GM12878 (cell line): Measurements from ENCODE around the gene NBEA. TPM values are rescaled to one million over a fixed set of nuclear protein-coding genes. Genes with fewer than 3 reads are reported as not detected.

ENCODE experiments used
- ATAC-seq: fragments of 200-7000 bp; cut with Tn5 transposase; 3 replicates; pipeline ENCODE4 v1.9.1; 2020; ENCODE audit warnings: mild to moderate bottlenecking, moderate library complexity
- BruUV-seq: library from RNA; stranded (reverse); fragments of 400-500 nt; replicated peaks from 2 replicates; lab custom pipeline; 2021; lab: Mats Ljungman, UMichigan
- CTCF ChIA-PET: fragments of 300-600 bp; sonication (Branson Sonifier 250); formaldehyde crosslinking; extraction: SDS; loops from one replicate; lab custom pipeline; 2021; ENCODE audit warnings: inconsistent platforms; lab: Yijun Ruan, JAX
- POLR2A ChIA-PET: fragments of 350-600 bp; formaldehyde crosslinking; extraction: SDS; loops from one replicate; lab custom pipeline; 2021; ENCODE audit warnings: inconsistent platforms; lab: Charles Lee
- RAD21 ChIA-PET: fragments of 300-600 bp; sonication (Branson Sonifier 250); formaldehyde crosslinking; loops from one replicate; lab custom pipeline; 2023; ENCODE audit warnings: antibody characterized with exemption; ENCODE audit not compliant: unreplicated experiment; lab: Charles Lee
- SMC1A ChIA-PET: fragments of 300-600 bp; sonication (Branson Sonifier 250); formaldehyde crosslinking; loops from one replicate; lab custom pipeline; 2023; ENCODE audit not compliant: unreplicated experiment, uncharacterized antibody; lab: Charles Lee
- DNase-seq: peaks from one replicate; pipeline ENCODE4 v3.0.0-alpha.2; 2011; ENCODE audit warnings: low read depth, low spot score
- FAIRE-seq: peaks from 3 replicates; lab custom pipeline; 2011; peaks lifted over from hg19 to GRCh38; lab: Jason Lieb, UNC
- H2AFZ ChIP-seq: 2 replicates; pipeline ENCODE4 v1.6.0; 2011; ENCODE audit warnings: low read depth, low read length, control low read depth; ENCODE audit not compliant: control insufficient read depth
- H3K27ac ChIP-seq: 2 replicates; pipeline ENCODE4 v1.5.1; 2011; ENCODE audit warnings: control low read depth; ENCODE audit not compliant: control insufficient read depth, insufficient read depth
- H3K27me3 ChIP-seq, 2 experiments: replicated peaks in 1 of 2; 2 replicates each; pipeline versions ENCODE4 v1.6.0 to v1.6.1; 2011; ENCODE audit warnings: low read length in 1 of 2; ENCODE audit not compliant: control insufficient read depth in 2 of 2, insufficient read depth in 2 of 2
- H3K36me3 ChIP-seq, 2 experiments: 2 replicates each; pipeline ENCODE4 v1.5.1; 2011; ENCODE audit warnings: low read length in 1 of 2; ENCODE audit not compliant: control insufficient read depth in 2 of 2, insufficient read depth in 2 of 2
- H3K4me1 ChIP-seq: 2 replicates; pipeline ENCODE4 v1.6.1; 2011; ENCODE audit warnings: mild to moderate bottlenecking, low read length, moderate library complexity, mixed read lengths; ENCODE audit not compliant: control insufficient read depth, insufficient read depth
- H3K4me2 ChIP-seq: 2 replicates; pipeline ENCODE4 v1.6.0; 2011; ENCODE audit warnings: control low read depth; ENCODE audit not compliant: control insufficient read depth, insufficient read depth
- H3K4me3 ChIP-seq: fragments of 200-600 bp; sonication (generic); 2 replicates; pipeline ENCODE4 v1.5.1; 2016
- H3K79me2 ChIP-seq: 2 replicates; pipeline ENCODE4 v1.6.0; 2011; ENCODE audit warnings: low read length; ENCODE audit not compliant: control insufficient read depth, insufficient read depth
- H3K9ac ChIP-seq: 2 replicates; pipeline ENCODE4 v1.8.0; 2011; ENCODE audit warnings: low read length, control low read depth, mixed read lengths; ENCODE audit not compliant: control insufficient read depth, insufficient read depth
- H3K9me3 ChIP-seq: replicated peaks from 3 replicates; pipeline ENCODE4 v1.5.1; 2011; ENCODE audit warnings: mild to moderate bottlenecking, low read length; ENCODE audit not compliant: control insufficient read depth, insufficient read depth
- H4K20me1 ChIP-seq: 2 replicates; pipeline ENCODE4 v1.6.0; 2011; ENCODE audit not compliant: control insufficient read depth, insufficient read depth
- CREM ChIP-seq: IDR thresholded peaks from 2 replicates; pipeline ENCODE4 v1.6.1; 2014; ENCODE audit warnings: antibody characterized with exemption, low read depth
- EP300 ChIP-seq, 2 experiments: fragments of 150-350 bp in 1 of 2; IDR thresholded peaks; 2 replicates each; pipeline ENCODE4 v1.6.1; 2011 to 2012; ENCODE audit warnings: low read depth in 2 of 2, low read length in 2 of 2, borderline replicate concordance in 1 of 2, improper control_type of control experiment in 1 of 2, inconsistent platforms in 1 of 2; ENCODE audit not compliant: control insufficient read depth in 1 of 2
- IKZF1 ChIP-seq: fragments of 450-650 bp; conservative IDR thresholded peaks from 2 replicates; pipeline ENCODE4 v1.6.1; 2017; ENCODE audit warnings: antibody characterized with exemption, mild to moderate bottlenecking
- MEF2B ChIP-seq: fragments of 450-650 bp; IDR thresholded peaks from 2 replicates; pipeline ENCODE4 v1.6.1; 2018; ENCODE audit warnings: mild to moderate bottlenecking, moderate library complexity; ENCODE audit not compliant: partially characterized antibody, poor library complexity, severe bottlenecking
- NBN ChIP-seq: fragments of 450-650 bp; IDR thresholded peaks from 2 replicates; pipeline ENCODE4 v1.6.1; 2016
- NFXL1 ChIP-seq: fragments of 450-650 bp; IDR thresholded peaks from 2 replicates; pipeline ENCODE4 v1.6.1; 2017; ENCODE audit warnings: antibody characterized with exemption, mild to moderate bottlenecking, borderline replicate concordance
- NR2F1 ChIP-seq: fragments of 450-650 bp; conservative IDR thresholded peaks from 2 replicates; pipeline ENCODE4 v1.6.1; 2017; ENCODE audit warnings: mild to moderate bottlenecking
- SMARCA5 ChIP-seq: fragments of 450-650 bp; IDR thresholded peaks from 2 replicates; pipeline ENCODE4 v1.6.1; 2017; ENCODE audit warnings: mild to moderate bottlenecking
- ZNF384 ChIP-seq: IDR thresholded peaks from 2 replicates; pipeline ENCODE4 v1.6.1; 2012; ENCODE audit warnings: low read depth, mild to moderate bottlenecking, low read length, improper control_type of control experiment, borderline replicate concordance
- ZZZ3 ChIP-seq: IDR thresholded peaks from 2 replicates; pipeline ENCODE4 v1.6.1; 2011; ENCODE audit warnings: low read depth; ENCODE audit not compliant: control insufficient read depth, insufficient read length
- WGBS: methylation state at CpG from one replicate; pipeline ENCODE4 v1.1.6; 2016; ENCODE audit warnings: low lambda C conversion rate; ENCODE audit not compliant: insufficient replicate concordance, insufficient coverage; ENCODE audit errors: missing lambda C conversion rate; 5-methylcytosine and 5-hydroxymethylcytosine counted together
- in situ Hi-C: fragments of 300-500 bp; cut with MboI; formaldehyde crosslinking; loops from 9 replicates; pipeline ENCODE4 v1.14.3; 2018; ENCODE audit warnings: mixed read lengths
- intact Hi-C: fragments of 100-400 bp; cut with micrococcal nuclease; formaldehyde crosslinking; loops from one replicate; pipeline ENCODE4 v1.14.2; 2022; ENCODE audit not compliant: unreplicated experiment
- polyA plus RNA-seq, 11 experiments: library from polyadenylated mRNA; depleted of rRNA in 4 of 11; unstranded in 6 of 11; stranded (reverse) in 5 of 11; fragments of >200 nt; fragmentation: Nextera tagmentation in 4 of 11; fragmentation: Illumina TruSeq in 1 of 11; extraction: Ambion mirVana in 4 of 11; extraction: Trizol in 1 of 11; gene quantifications; 1 replicate in 1 of 11; 2 replicates in 10 of 11; pipeline versions ENCODE4 v1.2.1 to v1.2.3, GENCODE V29; 2011 to 2016; ENCODE audit warnings: inconsistent platforms in 2 of 11, missing spikeins in 2 of 11, low read depth in 1 of 11
- total RNA-seq, 4 experiments: library from RNA; depleted of rRNA in 3 of 4; stranded (reverse); fragments of >200 nt in 3 of 4; fragmentation: Illumina TruSeq in 1 of 4; extraction: Trizol in 1 of 4; gene quantifications; 2 replicates each; pipeline versions ENCODE4 v1.2.1 to v1.2.3, GENCODE V29; 2013 to 2021
- TF ChIP-seq, protein P1 (sequence below): fragments of 450-650 bp; formaldehyde crosslinking; IDR thresholded peaks from 2 replicates; pipeline ENCODE4 v1.5.0; 2022; ENCODE audit warnings: mild to moderate bottlenecking, missing genetic modification characterization
- TF ChIP-seq, protein P2 (sequence below): IDR thresholded peaks from 2 replicates; pipeline ENCODE4 v1.6.1; 2012; ENCODE audit warnings: improper control_type of control experiment, low read depth, low read length; ENCODE audit not compliant: insufficient replicate concordance
- TF ChIP-seq, protein P3 (sequence below): fragments of 450-650 bp; IDR thresholded peaks from 2 replicates; pipeline ENCODE4 v1.6.1; 2016; ENCODE audit warnings: mild to moderate bottlenecking

Gene NBEA
- total and polyA plus RNA-seq, 10 of the 15 experiments (the other 5 are each of a cell fraction or from before 2014, with no cell fraction given), result 0.23 to 3.6 (median 0.55) TPM

GRCh38 chr13:35367586-35367985 is 425.5 kb downstream of the NBEA start:
- CTCF ChIA-PET, result interaction anchor here (1.2 to 1.3 kb wide), 2 partner anchors 10 to 422 kb away, joined by 3 read pairs; no protein-coding TSS in a partner anchor
- TF ChIP-seq NFXL1, result no peak
- TF ChIP-seq ZNF384, result no peak
- TF ChIP-seq, protein P1, sequence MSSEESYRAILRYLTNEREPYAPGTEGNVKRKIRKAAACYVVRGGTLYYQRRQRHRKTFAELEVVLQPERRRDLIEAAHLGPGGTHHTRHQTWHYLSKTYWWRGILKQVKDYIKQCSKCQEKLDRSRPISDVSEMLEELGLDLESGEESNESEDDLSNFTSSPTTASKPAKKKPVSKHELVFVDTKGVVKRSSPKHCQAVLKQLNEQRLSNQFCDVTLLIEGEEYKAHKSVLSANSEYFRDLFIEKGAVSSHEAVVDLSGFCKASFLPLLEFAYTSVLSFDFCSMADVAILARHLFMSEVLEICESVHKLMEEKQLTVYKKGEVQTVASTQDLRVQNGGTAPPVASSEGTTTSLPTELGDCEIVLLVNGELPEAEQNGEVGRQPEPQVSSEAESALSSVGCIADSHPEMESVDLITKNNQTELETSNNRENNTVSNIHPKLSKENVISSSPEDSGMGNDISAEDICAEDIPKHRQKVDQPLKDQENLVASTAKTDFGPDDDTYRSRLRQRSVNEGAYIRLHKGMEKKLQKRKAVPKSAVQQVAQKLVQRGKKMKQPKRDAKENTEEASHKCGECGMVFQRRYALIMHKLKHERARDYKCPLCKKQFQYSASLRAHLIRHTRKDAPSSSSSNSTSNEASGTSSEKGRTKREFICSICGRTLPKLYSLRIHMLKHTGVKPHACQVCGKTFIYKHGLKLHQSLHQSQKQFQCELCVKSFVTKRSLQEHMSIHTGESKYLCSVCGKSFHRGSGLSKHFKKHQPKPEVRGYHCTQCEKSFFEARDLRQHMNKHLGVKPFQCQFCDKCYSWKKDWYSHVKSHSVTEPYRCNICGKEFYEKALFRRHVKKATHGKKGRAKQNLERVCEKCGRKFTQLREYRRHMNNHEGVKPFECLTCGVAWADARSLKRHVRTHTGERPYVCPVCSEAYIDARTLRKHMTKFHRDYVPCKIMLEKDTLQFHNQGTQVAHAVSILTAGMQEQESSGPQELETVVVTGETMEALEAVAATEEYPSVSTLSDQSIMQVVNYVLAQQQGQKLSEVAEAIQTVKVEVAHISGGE (CRISPR knock-in tag), result no peak
- TF ChIP-seq MEF2B, result no peak
- TF ChIP-seq, protein P2, sequence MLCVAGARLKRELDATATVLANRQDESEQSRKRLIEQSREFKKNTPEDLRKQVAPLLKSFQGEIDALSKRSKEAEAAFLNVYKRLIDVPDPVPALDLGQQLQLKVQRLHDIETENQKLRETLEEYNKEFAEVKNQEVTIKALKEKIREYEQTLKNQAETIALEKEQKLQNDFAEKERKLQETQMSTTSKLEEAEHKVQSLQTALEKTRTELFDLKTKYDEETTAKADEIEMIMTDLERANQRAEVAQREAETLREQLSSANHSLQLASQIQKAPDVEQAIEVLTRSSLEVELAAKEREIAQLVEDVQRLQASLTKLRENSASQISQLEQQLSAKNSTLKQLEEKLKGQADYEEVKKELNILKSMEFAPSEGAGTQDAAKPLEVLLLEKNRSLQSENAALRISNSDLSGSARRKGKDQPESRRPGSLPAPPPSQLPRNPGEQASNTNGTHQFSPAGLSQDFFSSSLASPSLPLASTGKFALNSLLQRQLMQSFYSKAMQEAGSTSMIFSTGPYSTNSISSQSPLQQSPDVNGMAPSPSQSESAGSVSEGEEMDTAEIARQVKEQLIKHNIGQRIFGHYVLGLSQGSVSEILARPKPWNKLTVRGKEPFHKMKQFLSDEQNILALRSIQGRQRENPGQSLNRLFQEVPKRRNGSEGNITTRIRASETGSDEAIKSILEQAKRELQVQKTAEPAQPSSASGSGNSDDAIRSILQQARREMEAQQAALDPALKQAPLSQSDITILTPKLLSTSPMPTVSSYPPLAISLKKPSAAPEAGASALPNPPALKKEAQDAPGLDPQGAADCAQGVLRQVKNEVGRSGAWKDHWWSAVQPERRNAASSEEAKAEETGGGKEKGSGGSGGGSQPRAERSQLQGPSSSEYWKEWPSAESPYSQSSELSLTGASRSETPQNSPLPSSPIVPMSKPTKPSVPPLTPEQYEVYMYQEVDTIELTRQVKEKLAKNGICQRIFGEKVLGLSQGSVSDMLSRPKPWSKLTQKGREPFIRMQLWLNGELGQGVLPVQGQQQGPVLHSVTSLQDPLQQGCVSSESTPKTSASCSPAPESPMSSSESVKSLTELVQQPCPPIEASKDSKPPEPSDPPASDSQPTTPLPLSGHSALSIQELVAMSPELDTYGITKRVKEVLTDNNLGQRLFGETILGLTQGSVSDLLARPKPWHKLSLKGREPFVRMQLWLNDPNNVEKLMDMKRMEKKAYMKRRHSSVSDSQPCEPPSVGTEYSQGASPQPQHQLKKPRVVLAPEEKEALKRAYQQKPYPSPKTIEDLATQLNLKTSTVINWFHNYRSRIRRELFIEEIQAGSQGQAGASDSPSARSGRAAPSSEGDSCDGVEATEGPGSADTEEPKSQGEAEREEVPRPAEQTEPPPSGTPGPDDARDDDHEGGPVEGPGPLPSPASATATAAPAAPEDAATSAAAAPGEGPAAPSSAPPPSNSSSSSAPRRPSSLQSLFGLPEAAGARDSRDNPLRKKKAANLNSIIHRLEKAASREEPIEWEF, result no peak
- TF ChIP-seq, protein P3, sequence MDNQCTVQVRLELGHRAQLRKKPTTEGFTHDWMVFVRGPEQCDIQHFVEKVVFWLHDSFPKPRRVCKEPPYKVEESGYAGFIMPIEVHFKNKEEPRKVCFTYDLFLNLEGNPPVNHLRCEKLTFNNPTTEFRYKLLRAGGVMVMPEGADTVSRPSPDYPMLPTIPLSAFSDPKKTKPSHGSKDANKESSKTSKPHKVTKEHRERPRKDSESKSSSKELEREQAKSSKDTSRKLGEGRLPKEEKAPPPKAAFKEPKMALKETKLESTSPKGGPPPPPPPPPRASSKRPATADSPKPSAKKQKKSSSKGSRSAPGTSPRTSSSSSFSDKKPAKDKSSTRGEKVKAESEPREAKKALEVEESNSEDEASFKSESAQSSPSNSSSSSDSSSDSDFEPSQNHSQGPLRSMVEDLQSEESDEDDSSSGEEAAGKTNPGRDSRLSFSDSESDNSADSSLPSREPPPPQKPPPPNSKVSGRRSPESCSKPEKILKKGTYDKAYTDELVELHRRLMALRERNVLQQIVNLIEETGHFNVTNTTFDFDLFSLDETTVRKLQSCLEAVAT, result no peak
- no peak for TF ChIP-seq IKZF1
- TF ChIP-seq SMARCA5, result no peak
- no peak for TF ChIP-seq EP300 (IDR thresholded peaks at IDR 0.05; ENCODE audit: borderline replicate concordance in 1 of 2, control insufficient read depth in 1 of 2, low read depth in 2 of 2, low read length in 2 of 2)
- TF ChIP-seq NBN, result no peak
- TF ChIP-seq ZZZ3, result no peak
- TF ChIP-seq CREM, result no peak
- no peak for TF ChIP-seq NR2F1

More at GRCh38 chr13:35367586-35367985, 425.5 kb downstream of the NBEA start:
- ChIA-PET SMC1A (interaction anchor here (0.6 kb wide), 1 partner anchor 580 kb away, joined by 3 read pairs; no protein-coding TSS in a partner anchor), RAD21 (no interaction called here), POLR2A (interaction anchor here (0.6 kb wide), 1 partner anchor 24 kb away, joined by 3 read pairs; no protein-coding TSS in a partner anchor)
- no peak for ATAC-seq
- no peak for FAIRE-seq
- H3K79me2 ChIP-seq, result no peaks in the 10 kb centered on the region
- no peaks in the 10 kb centered on the region for H3K27me3 ChIP-seq
- 36% methylated on average over 2 of the region's 2 CpGs for WGBS
- no peak overlapping the region for H3K27ac ChIP-seq
- DNase-seq, result no peak
- peaks cover 1% of the 10 kb centered on the region; the same call in 1 of the 3 replicates for H3K9me3 ChIP-seq
- no peaks in the 10 kb centered on the region for H4K20me1 ChIP-seq
- no TSS peak for BruUV-seq
- H3K36me3 ChIP-seq, result no peaks in the 10 kb centered on the region
- intact Hi-C loops (no loop called here), in situ Hi-C loops (no loop called here)
- H3K4me3 ChIP-seq, result no peak overlapping the region
- no peak overlapping the region for H3K9ac ChIP-seq
- H3K4me2 ChIP-seq, result no peak overlapping the region
- H2AFZ ChIP-seq, result no peak overlapping the region
- no peaks in the 10 kb centered on the region for H3K4me1 ChIP-seq
